ENCODE data around the gene LAIR1.
"Not testable (repeated sequence)": the region's sequence is repeated elsewhere in the genome, so short reads cannot be mapped to it uniquely, and the experiment has no call there.

The LAIR1 gene

GRCh38 chr19:54341295-54341694 is 23.4 kb downstream of the LAIR1 start:
- DNase-seq (ENCODE audit: low spot score): no peak

GRCh38 chr19:54339646-54340358 is 24.9 kb downstream of the LAIR1 start:
- no peak for DNase-seq (ENCODE audit: low spot score)

GRCh38 chr19:54338521-54338920 is 26.2 kb downstream of the LAIR1 start:
- DNase-seq (ENCODE audit: low spot score): no peak

GRCh38 chr19:54337858-54338230 is 26.9 kb downstream of the LAIR1 start:
- DNase-seq (ENCODE audit: low spot score): no peak

- no peak for DNase-seq (ENCODE audit: low spot score)
These were observed 27.6 kb downstream of the LAIR1 start for GRCh38 chr19:54336893-54337857.

GRCh38 chr19:54335979-54336892 is 28.5 kb downstream of the LAIR1 start:
- DNase-seq (ENCODE audit: low spot score): no peak

- no peak for DNase-seq (ENCODE audit: low spot score)
These were observed 29.6 kb downstream of the LAIR1 start for GRCh38 chr19:54335164-54335563.

- DNase-seq (ENCODE audit: low spot score): no peak
These were observed 31.0 kb downstream of the LAIR1 start for GRCh38 chr19:54333586-54334298.

GRCh38 chr19:54332149-54332548 is 32.6 kb downstream of the LAIR1 start:
- DNase-seq (ENCODE audit: low spot score): no peak

GRCh38 chr19:54331626-54332025 is 33.1 kb downstream of the LAIR1 start:
- no peak for DNase-seq (ENCODE audit: low spot score)

- DNase-seq (ENCODE audit: low spot score): no peak
These were observed 35.1 kb downstream of the LAIR1 start for GRCh38 chr19:54329476-54330165.

GRCh38 chr19:54328781-54329180 is 36.0 kb downstream of the LAIR1 start:
- not testable (repeated sequence) for DNase-seq (ENCODE audit: low spot score)

GRCh38 chr19:54325631-54326030 is 39.1 kb downstream of the LAIR1 start:
- DNase-seq (ENCODE audit: low spot score): no peak

- peak; percentile 50 for DNase-seq (ENCODE audit: low spot score)
These were observed 39.5 kb downstream of the LAIR1 start for GRCh38 chr19:54325194-54325621.

GRCh38 chr19:54324071-54324470 is 40.7 kb downstream of the LAIR1 start:
- no peak for DNase-seq (ENCODE audit: low spot score)

- DNase-seq (ENCODE audit: low spot score): not testable (repeated sequence)
These were observed 41.8 kb downstream of the LAIR1 start for GRCh38 chr19:54322934-54323333.

GRCh38 chr19:54322295-54322694 is 42.4 kb downstream of the LAIR1 start:
- DNase-seq (ENCODE audit: low spot score): not testable (repeated sequence)

GRCh38 chr19:54319892-54320670 is 44.6 kb downstream of the LAIR1 start:
- no peak for DNase-seq (ENCODE audit: low spot score)

- no peak for DNase-seq (ENCODE audit: low spot score)
These were observed 45.7 kb downstream of the LAIR1 start for GRCh38 chr19:54319049-54319448.

GRCh38 chr19:54317965-54318240 is 46.8 kb downstream of the LAIR1 start:
- DNase-seq (ENCODE audit: low spot score): no peak
